Activated CD4-positive, alpha-beta T cell treated with anti-CD3 and anti-CD28 coated beads for 1 hour (primary cell): ENCODE data around the gene PLS3.
"Not testable (repeated sequence)": the region's sequence is repeated elsewhere in the genome, so short reads cannot be mapped to it uniquely, and the experiment has no call there.

Experiments used
- DNase-seq: peaks from one replicate; pipeline ENCODE4 v3.0.0-alpha.2; 2020

PLS3 gene

GRCh38 chrX:115560978-115561604, at the start of gene PLS3:
Gene PLS3 (plus strand): TSS chrX:115561174. CDS start chrX:115610251, 49,077 bp downstream.
- DNase-seq = no peak

GRCh38 chrX:115518113-115518512, 42.9 kb upstream of the PLS3 start:
- no peak for DNase-seq

- DNase-seq = no peak
Measured at GRCh38 chrX:115521741-115522140, 39.2 kb upstream of the PLS3 start.

- DNase-seq = no peak
Measured at GRCh38 chrX:115522952-115523351, 38.0 kb upstream of the PLS3 start.

- DNase-seq = no peak
Measured at GRCh38 chrX:115525486-115525885, 35.5 kb upstream of the PLS3 start.

GRCh38 chrX:115531818-115532403, 29.1 kb upstream of the PLS3 start:
- DNase-seq = no peak

GRCh38 chrX:115533485-115533884, 27.5 kb upstream of the PLS3 start:
- no peak for DNase-seq

- no peak for DNase-seq
Measured at GRCh38 chrX:115534383-115534782, 26.6 kb upstream of the PLS3 start.

- DNase-seq = no peak
Measured at GRCh38 chrX:115535421-115535820, 25.6 kb upstream of the PLS3 start.

- no peak for DNase-seq
Measured at GRCh38 chrX:115535844-115536243, 25.1 kb upstream of the PLS3 start.

- DNase-seq = no peak
Measured at GRCh38 chrX:115539841-115540240, 21.1 kb upstream of the PLS3 start.

GRCh38 chrX:115541045-115541444, 19.9 kb upstream of the PLS3 start:
- not testable (repeated sequence) for DNase-seq

- no peak for DNase-seq
Measured at GRCh38 chrX:115547448-115547847, 13.5 kb upstream of the PLS3 start.

GRCh38 chrX:115549008-115549407, 12.0 kb upstream of the PLS3 start:
- no peak for DNase-seq

GRCh38 chrX:115553171-115553570, 7.8 kb upstream of the PLS3 start:
- no peak for DNase-seq

GRCh38 chrX:115559672-115560071, 1.3 kb upstream of the PLS3 start:
- no peak for DNase-seq

GRCh38 chrX:115560211-115560977, 580 bp upstream of the PLS3 start:
- no peak for DNase-seq

- no peak for DNase-seq
Measured at GRCh38 chrX:115561605-115562479, 868 bp downstream of the PLS3 start.

- no peak for DNase-seq
Measured at GRCh38 chrX:115562480-115562847, 1.5 kb downstream of the PLS3 start.

GRCh38 chrX:115563633-115564162, 2.7 kb downstream of the PLS3 start:
- no peak for DNase-seq

GRCh38 chrX:115564243-115564642, 3.3 kb downstream of the PLS3 start:
- no peak for DNase-seq

GRCh38 chrX:115565888-115566287, 4.9 kb downstream of the PLS3 start:
- no peak for DNase-seq

- no peak for DNase-seq
Measured at GRCh38 chrX:115571712-115572111, 10.7 kb downstream of the PLS3 start.
